Gastroesophageal sphincter (tissue), 3 donors: ENCODE results near the gene HELZ2.

Experiments used
- CTCF ChIP-seq, 4 experiments: fragments of 200-600 bp in 2 of 4; fragments of 450-650 bp in 2 of 4; sonication (generic) in 1 of 4; IDR thresholded peaks; one replicate each; pipeline ENCODE4 v1.5.1; 2017 to 2019; ENCODE audit warnings: antibody characterized with exemption in 4 of 4, mild to moderate bottlenecking in 2 of 4, moderate library complexity in 2 of 4
- EP300 ChIP-seq: sonication (generic); formaldehyde crosslinking; IDR thresholded peaks from one replicate; pipeline ENCODE4 v1.6.1; 2017; ENCODE audit warnings: antibody characterized with exemption, mild to moderate bottlenecking
- POLR2A ChIP-seq, 2 donors: fragments of 450-650 bp; IDR thresholded peaks; one replicate each; pipeline ENCODE4 v1.6.1; 2017; ENCODE audit warnings: antibody characterized with exemption in 2 of 2, mild to moderate bottlenecking in 2 of 2, moderate library complexity in 1 of 2
- POLR2AphosphoS5 ChIP-seq: sonication (generic); formaldehyde crosslinking; IDR thresholded peaks from one replicate; pipeline ENCODE4 v1.6.1; 2017; ENCODE audit warnings: antibody characterized with exemption

GRCh38 chr20:63577317-63577894, 3.4 kb upstream of the HELZ2 start:
- TF ChIP-seq EP300: no peak
- TF ChIP-seq CTCF (IDR thresholded peaks at IDR 0.05): no peak
- TF ChIP-seq POLR2AphosphoS5: no peak
- no peak for TF ChIP-seq POLR2A (IDR thresholded peaks at IDR 0.05)
